ENCODE data around the gene IL1F10. TPM values are rescaled to one million over a fixed set of nuclear protein-coding genes. Genes with fewer than 3 reads are reported as not detected.

The IL1F10 gene
- total RNA-seq, 1 donor from 2014 or later, result not detected

DNA sequence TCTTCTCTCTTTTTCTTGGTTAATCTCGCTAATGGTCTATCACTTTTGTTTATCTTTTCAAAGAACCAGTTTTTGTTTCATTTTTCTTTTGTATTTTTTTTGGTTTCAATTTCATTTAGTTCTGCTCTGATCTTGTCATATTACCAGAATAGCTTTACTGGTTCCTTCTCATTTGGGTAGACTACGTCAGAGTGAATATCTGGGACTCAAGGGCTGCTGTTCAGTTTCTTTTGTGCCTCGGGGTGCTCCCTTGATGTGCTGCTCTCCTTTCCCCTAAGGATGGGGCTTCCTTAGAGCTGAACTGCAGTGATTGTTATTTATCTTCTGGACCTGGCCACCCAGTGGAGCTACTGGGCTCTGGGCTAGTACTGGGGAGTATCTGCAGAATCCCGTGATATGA lies 30.3 kb downstream of the IL1F10 start:
- no peaks in the 10 kb centered on the region for H3K4me1 ChIP-seq (ENCODE audit: insufficient read depth, low read length)
- H3K9me3 Mint-ChIP-seq (ENCODE audit: unreplicated experiment), result peaks cover 8% of the 10 kb centered on the region
- H3K27me3 ChIP-seq (ENCODE audit: insufficient read depth, low read length), result peaks cover 4% of the 10 kb centered on the region
- no peak overlapping the region for H3K9ac ChIP-seq (ENCODE audit: low read length)
- no peak for FAIRE-seq
- H2AFZ ChIP-seq (ENCODE audit: low read depth, low read length), result no peak overlapping the region
- peaks cover 2% of the 10 kb centered on the region for H3K9me3 ChIP-seq (ENCODE audit: insufficient read depth, low read depth, low read length)
- H3K79me2 ChIP-seq (ENCODE audit: insufficient read depth, low read length), result no peaks in the 10 kb centered on the region
- DNase-seq (ENCODE audit: low read depth), result no peak
- H3K27ac ChIP-seq (ENCODE audit: low read depth, low read length), result no peak overlapping the region
- H3K27ac Mint-ChIP-seq (ENCODE audit: unreplicated experiment), result no peak overlapping the region
- H4K20me1 ChIP-seq (ENCODE audit: insufficient read depth, low read length), result no peaks in the 10 kb centered on the region
- H3K36me3 ChIP-seq (ENCODE audit: insufficient read depth, low read length), result no peaks in the 10 kb centered on the region
- no peak overlapping the region for H3K4me3 Mint-ChIP-seq (ENCODE audit: unreplicated experiment)
- H3K27me3 Mint-ChIP-seq (ENCODE audit: low read depth, unreplicated experiment), result peaks cover 6% of the 10 kb centered on the region
- no peak overlapping the region for H3K4me3 ChIP-seq (ENCODE audit: insufficient read depth, low read depth, low read length)
- H3K4me2 ChIP-seq (ENCODE audit: low read length), result no peak overlapping the region
- H3K4me1 Mint-ChIP-seq (ENCODE audit: low read depth, unreplicated experiment), result no peaks in the 10 kb centered on the region
- no peak for TF ChIP-seq EZH2 (IDR thresholded peaks at IDR 0.05; ENCODE audit: insufficient read depth, low read length)
- TF ChIP-seq, protein P1, sequence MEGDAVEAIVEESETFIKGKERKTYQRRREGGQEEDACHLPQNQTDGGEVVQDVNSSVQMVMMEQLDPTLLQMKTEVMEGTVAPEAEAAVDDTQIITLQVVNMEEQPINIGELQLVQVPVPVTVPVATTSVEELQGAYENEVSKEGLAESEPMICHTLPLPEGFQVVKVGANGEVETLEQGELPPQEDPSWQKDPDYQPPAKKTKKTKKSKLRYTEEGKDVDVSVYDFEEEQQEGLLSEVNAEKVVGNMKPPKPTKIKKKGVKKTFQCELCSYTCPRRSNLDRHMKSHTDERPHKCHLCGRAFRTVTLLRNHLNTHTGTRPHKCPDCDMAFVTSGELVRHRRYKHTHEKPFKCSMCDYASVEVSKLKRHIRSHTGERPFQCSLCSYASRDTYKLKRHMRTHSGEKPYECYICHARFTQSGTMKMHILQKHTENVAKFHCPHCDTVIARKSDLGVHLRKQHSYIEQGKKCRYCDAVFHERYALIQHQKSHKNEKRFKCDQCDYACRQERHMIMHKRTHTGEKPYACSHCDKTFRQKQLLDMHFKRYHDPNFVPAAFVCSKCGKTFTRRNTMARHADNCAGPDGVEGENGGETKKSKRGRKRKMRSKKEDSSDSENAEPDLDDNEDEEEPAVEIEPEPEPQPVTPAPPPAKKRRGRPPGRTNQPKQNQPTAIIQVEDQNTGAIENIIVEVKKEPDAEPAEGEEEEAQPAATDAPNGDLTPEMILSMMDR (IDR thresholded peaks at IDR 0.05; ENCODE audit: insufficient read depth, low read depth, low read length), result no peak
- no peaks in the 10 kb centered on the region for H3K36me3 Mint-ChIP-seq (ENCODE audit: low read depth, unreplicated experiment)

DNA sequence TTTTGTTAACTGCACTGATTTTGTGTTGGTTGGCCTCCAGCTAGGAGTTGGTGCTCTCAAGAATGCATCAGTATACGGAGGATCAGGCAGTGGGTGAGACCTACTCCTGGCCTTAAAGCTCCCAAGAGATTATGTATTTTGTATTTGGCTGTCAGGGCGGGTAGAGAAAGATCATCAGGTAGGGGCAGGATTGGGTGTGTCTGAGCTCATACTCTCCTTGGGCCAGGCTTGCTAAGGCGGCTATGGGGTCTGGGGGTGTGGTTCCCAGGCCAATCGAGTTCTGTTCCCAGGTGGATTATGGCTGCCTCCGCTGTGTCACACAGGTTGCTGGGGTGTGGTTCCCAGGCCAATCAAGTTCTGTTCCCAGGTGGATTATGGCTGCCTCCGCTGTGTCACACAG lies 30.8 kb downstream of the IL1F10 start:
- Histone ChIP-seq H3K27ac (ENCODE audit: low read depth, low read length) (no peak overlapping the region), H3K36me3 (ENCODE audit: insufficient read depth, low read length) (no peaks in the 10 kb centered on the region), H3K79me2 (ENCODE audit: insufficient read depth, low read length) (no peaks in the 10 kb centered on the region), H3K9me3 (ENCODE audit: insufficient read depth, low read depth, low read length) (no peaks in the 10 kb centered on the region), H4K20me1 (ENCODE audit: insufficient read depth, low read length) (no peaks in the 10 kb centered on the region), H3K4me3 (ENCODE audit: insufficient read depth, low read depth, low read length) (no peak overlapping the region), H3K27me3 (ENCODE audit: insufficient read depth, low read length) (peaks cover 4% of the 10 kb centered on the region), H3K9ac (ENCODE audit: low read length) (no peak overlapping the region), H2AFZ (ENCODE audit: low read depth, low read length) (no peak overlapping the region), H3K4me2 (ENCODE audit: low read length) (no peak overlapping the region), H3K4me1 (ENCODE audit: insufficient read depth, low read length) (no peaks in the 10 kb centered on the region)
- no peak for DNase-seq (ENCODE audit: low read depth)
- H3K4me1 Mint-ChIP-seq (ENCODE audit: low read depth, unreplicated experiment), result peaks cover under 1% of the 10 kb centered on the region
- peaks cover 2% of the 10 kb centered on the region for H3K27me3 Mint-ChIP-seq (ENCODE audit: low read depth, unreplicated experiment)
- H3K4me3 Mint-ChIP-seq (ENCODE audit: unreplicated experiment), result no peak overlapping the region
- peaks cover 8% of the 10 kb centered on the region for H3K9me3 Mint-ChIP-seq (ENCODE audit: unreplicated experiment)
- no peak overlapping the region for H3K27ac Mint-ChIP-seq (ENCODE audit: unreplicated experiment)
- no peaks in the 10 kb centered on the region for H3K36me3 Mint-ChIP-seq (ENCODE audit: low read depth, unreplicated experiment)
- no peak for TF ChIP-seq EZH2 (IDR thresholded peaks at IDR 0.05; ENCODE audit: insufficient read depth, low read length)
- TF ChIP-seq, protein P1 (IDR thresholded peaks at IDR 0.05; ENCODE audit: insufficient read depth, low read depth, low read length), result no peak
- FAIRE-seq, result no peak

DNA sequence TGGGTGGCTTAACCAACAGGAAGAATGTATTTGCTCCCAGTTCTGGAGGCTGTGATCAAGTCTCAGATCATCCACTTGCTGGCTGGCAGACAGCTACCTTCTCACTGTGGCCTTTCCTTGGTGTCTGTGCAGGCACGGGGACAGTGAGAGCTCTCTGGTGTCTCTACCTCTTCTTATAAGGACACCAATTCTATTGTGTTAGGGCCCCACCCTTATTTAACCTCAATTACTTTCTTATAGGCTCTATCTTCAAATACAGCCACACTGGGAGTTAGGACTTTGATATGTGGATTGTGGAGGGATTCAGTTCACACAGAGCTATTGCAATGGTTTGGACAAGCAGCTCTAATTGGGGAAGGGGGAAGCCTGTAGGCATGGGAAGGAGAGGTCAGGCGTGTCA lies 34.4 kb downstream of the IL1F10 start:
- Mint-ChIP-seq H3K4me1 (ENCODE audit: low read depth, unreplicated experiment) (peaks cover 17% of the 10 kb centered on the region), H3K36me3 (ENCODE audit: low read depth, unreplicated experiment) (peaks cover 5% of the 10 kb centered on the region), H3K27ac (ENCODE audit: unreplicated experiment) (no peak overlapping the region), H3K9me3 (ENCODE audit: unreplicated experiment) (peaks cover 11% of the 10 kb centered on the region), H3K4me3 (ENCODE audit: unreplicated experiment) (no peak overlapping the region), H3K27me3 (ENCODE audit: low read depth, unreplicated experiment) (no peaks in the 10 kb centered on the region)
- Histone ChIP-seq H2AFZ (ENCODE audit: low read depth, low read length) (no peak overlapping the region), H3K36me3 (ENCODE audit: insufficient read depth, low read length) (no peaks in the 10 kb centered on the region), H3K4me1 (ENCODE audit: insufficient read depth, low read length) (no peaks in the 10 kb centered on the region), H3K9me3 (ENCODE audit: insufficient read depth, low read depth, low read length) (no peaks in the 10 kb centered on the region), H4K20me1 (ENCODE audit: insufficient read depth, low read length) (no peaks in the 10 kb centered on the region), H3K27me3 (ENCODE audit: insufficient read depth, low read length) (peaks cover 2% of the 10 kb centered on the region), H3K79me2 (ENCODE audit: insufficient read depth, low read length) (no peaks in the 10 kb centered on the region), H3K27ac (ENCODE audit: low read depth, low read length) (no peak overlapping the region), H3K4me3 (ENCODE audit: insufficient read depth, low read depth, low read length) (no peak overlapping the region), H3K4me2 (ENCODE audit: low read length) (no peak overlapping the region), H3K9ac (ENCODE audit: low read length) (no peak overlapping the region)
- DNase-seq (ENCODE audit: low read depth), result no peak
- no peak for TF ChIP-seq EZH2 (IDR thresholded peaks at IDR 0.05; ENCODE audit: insufficient read depth, low read length)
- TF ChIP-seq, protein P1 (IDR thresholded peaks at IDR 0.05; ENCODE audit: insufficient read depth, low read depth, low read length), result no peak
- no peak for FAIRE-seq
